B cell (primary cell): ENCODE results near the gene PDP2.
"Not testable (repeated sequence)": the region's sequence is repeated elsewhere in the genome, so short reads cannot be mapped to it uniquely, and the experiment has no call there.

Experiments used
- EZH2 ChIP-seq: IDR thresholded peaks from 2 replicates; pipeline ENCODE4 v1.6.1; 2012; ENCODE audit warnings: borderline replicate concordance, low read depth, mild to moderate bottlenecking, moderate library complexity, low read length; ENCODE audit not compliant: insufficient read depth, poor library complexity, severe bottlenecking
- TF ChIP-seq, protein P1 (sequence below): fragments of 200-600 bp; IDR thresholded peaks from one replicate; pipeline ENCODE4 v1.8.0; 2022; ENCODE audit warnings: antibody characterized with exemption, mild to moderate bottlenecking

DNA sequence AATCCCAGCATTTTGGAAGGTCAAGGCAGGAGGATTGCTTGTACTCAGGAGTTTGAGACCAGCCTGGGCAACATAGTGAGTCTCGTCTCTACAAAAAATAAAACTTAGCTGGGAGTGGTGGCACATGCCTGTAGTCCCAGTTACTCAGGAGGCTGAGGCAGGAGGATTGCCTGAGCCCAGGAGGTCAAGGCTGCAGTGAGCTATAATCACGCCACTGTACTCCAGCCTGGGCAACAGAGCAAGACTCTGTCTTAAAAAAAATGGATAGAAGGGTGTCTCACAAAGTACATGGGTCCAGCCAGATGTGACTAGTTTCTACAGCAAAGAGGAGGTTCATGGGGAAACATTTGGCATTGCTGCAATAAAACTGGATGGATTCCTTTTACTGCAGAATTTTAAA lies 9.0 kb upstream of the PDP2 start:
- TF ChIP-seq, protein P1, sequence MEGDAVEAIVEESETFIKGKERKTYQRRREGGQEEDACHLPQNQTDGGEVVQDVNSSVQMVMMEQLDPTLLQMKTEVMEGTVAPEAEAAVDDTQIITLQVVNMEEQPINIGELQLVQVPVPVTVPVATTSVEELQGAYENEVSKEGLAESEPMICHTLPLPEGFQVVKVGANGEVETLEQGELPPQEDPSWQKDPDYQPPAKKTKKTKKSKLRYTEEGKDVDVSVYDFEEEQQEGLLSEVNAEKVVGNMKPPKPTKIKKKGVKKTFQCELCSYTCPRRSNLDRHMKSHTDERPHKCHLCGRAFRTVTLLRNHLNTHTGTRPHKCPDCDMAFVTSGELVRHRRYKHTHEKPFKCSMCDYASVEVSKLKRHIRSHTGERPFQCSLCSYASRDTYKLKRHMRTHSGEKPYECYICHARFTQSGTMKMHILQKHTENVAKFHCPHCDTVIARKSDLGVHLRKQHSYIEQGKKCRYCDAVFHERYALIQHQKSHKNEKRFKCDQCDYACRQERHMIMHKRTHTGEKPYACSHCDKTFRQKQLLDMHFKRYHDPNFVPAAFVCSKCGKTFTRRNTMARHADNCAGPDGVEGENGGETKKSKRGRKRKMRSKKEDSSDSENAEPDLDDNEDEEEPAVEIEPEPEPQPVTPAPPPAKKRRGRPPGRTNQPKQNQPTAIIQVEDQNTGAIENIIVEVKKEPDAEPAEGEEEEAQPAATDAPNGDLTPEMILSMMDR = not testable (repeated sequence)
- TF ChIP-seq EZH2 = not testable (repeated sequence)
